K562 (cell line): ENCODE measurements around the gene PRRT2. TPM values are rescaled to one million over a fixed set of nuclear protein-coding genes. Genes with fewer than 3 reads are reported as not detected.
A peak's percentile ranks its signal among the peaks of the same experiment; 100 is the strongest.

Experiments used
- ATF4 ChIP-seq: fragments of 450-650 bp; formaldehyde crosslinking; IDR thresholded peaks from 2 replicates; pipeline ENCODE4 v1.4.0; 2022; ENCODE audit warnings: mild to moderate bottlenecking, moderate library complexity
- CAMTA2 ChIP-seq: fragments of 250-450 bp; sonication (Bioruptor Pico); conservative IDR thresholded peaks from 2 replicates; pipeline ENCODE4 v1.5.1; 2022
- E2F1 ChIP-seq: sonication (generic); formaldehyde crosslinking; IDR thresholded peaks from 2 replicates; pipeline ENCODE4 v1.8.1; 2023; ENCODE audit warnings: mild to moderate bottlenecking, missing genetic modification reagents, moderate library complexity
- E2F6 ChIP-seq, 2 experiments: IDR thresholded peaks; 2 replicates each; pipeline ENCODE4 v1.6.1; 2011; ENCODE audit warnings: borderline replicate concordance in 1 of 2, control low read depth in 1 of 2, low read depth in 1 of 2, low read length in 1 of 2, mild to moderate bottlenecking in 1 of 2, mixed read lengths in 1 of 2, moderate library complexity in 1 of 2; ENCODE audit not compliant: insufficient read depth in 1 of 2, insufficient read length in 1 of 2, poor library complexity in 1 of 2, severe bottlenecking in 1 of 2; ENCODE audit errors: extremely low read depth in 1 of 2
- E2F8 ChIP-seq: fragments of 450-650 bp; IDR thresholded peaks from 2 replicates; pipeline ENCODE4 v1.7.1; 2018; ENCODE audit warnings: mild to moderate bottlenecking, low read depth; ENCODE audit not compliant: partially characterized antibody
- EGR1 ChIP-seq: fragments of 450-650 bp; conservative IDR thresholded peaks from 2 replicates; pipeline ENCODE4 v1.6.1; 2017; ENCODE audit warnings: mild to moderate bottlenecking
- HNRNPLL ChIP-seq: fragments of 200-400 bp; formaldehyde crosslinking; IDR thresholded peaks from 2 replicates; pipeline ENCODE4 v1.6.1; 2017; ENCODE audit warnings: low read length, low read depth, mild to moderate bottlenecking; ENCODE audit not compliant: poor library complexity, severe bottlenecking
- ID3 ChIP-seq, 2 experiments: fragments of 250-450 bp in 1 of 2; fragments of 450-650 bp in 1 of 2; sonication (Bioruptor Pico) in 1 of 2; IDR thresholded peaks; 2 replicates each; pipeline versions ENCODE4 v1.6.1 to v1.8.0; 2016 to 2021; ENCODE audit warnings: mild to moderate bottlenecking in 2 of 2, moderate library complexity in 2 of 2, missing compliant biosample characterization in 1 of 2, missing genetic modification characterization in 1 of 2
- MECOM ChIP-seq: fragments of 250-450 bp; sonication (Bioruptor Pico); IDR thresholded peaks from 2 replicates; pipeline ENCODE4 v1.8.0; 2022; ENCODE audit warnings: inconsistent platforms
- MYC ChIP-seq, 2 experiments: fragments of 250-450 bp in 1 of 2; sonication (Bioruptor Pico) in 1 of 2; IDR thresholded peaks; 2 replicates each; pipeline versions ENCODE4 v1.5.1 to v1.6.1; 2012 to 2021; ENCODE audit warnings: low read depth in 2 of 2, borderline replicate concordance in 1 of 2, improper control_type of control experiment in 1 of 2, low read length in 1 of 2, mild to moderate bottlenecking in 1 of 2, moderate library complexity in 1 of 2
- NR4A1 ChIP-seq, 2 experiments: fragments of 250-450 bp in 1 of 2; fragments of 450-650 bp in 1 of 2; sonication (Bioruptor Pico) in 1 of 2; IDR thresholded peaks; 2 replicates each; pipeline versions ENCODE4 v1.4.0 to v1.6.1; 2016 to 2020; ENCODE audit warnings: mild to moderate bottlenecking in 2 of 2, missing compliant biosample characterization in 1 of 2, missing genetic modification characterization in 1 of 2, moderate library complexity in 1 of 2
- SAFB ChIP-seq: fragments of 200-400 bp; formaldehyde crosslinking; IDR thresholded peaks from 2 replicates; pipeline ENCODE4 v1.6.1; 2017; ENCODE audit warnings: low read depth, low read length, borderline replicate concordance
- SAP30 ChIP-seq: fragments of 200-600 bp; sonication (generic); IDR thresholded peaks from 2 replicates; pipeline ENCODE4 v1.6.1; 2012; ENCODE audit warnings: borderline replicate concordance, low read depth, mild to moderate bottlenecking, moderate library complexity, low read length, control low read depth, inconsistent platforms; ENCODE audit not compliant: insufficient read depth, poor library complexity, severe bottlenecking
- SP1 ChIP-seq: sonication (generic); formaldehyde crosslinking; IDR thresholded peaks from 2 replicates; pipeline ENCODE4 v1.8.1; 2022; ENCODE audit warnings: mild to moderate bottlenecking, missing genetic modification reagents
- TAF7 ChIP-seq: fragments of 450-650 bp; IDR thresholded peaks from 2 replicates; pipeline ENCODE4 v1.6.1; 2016; ENCODE audit warnings: missing genetic modification characterization, missing compliant biosample characterization
- TRIM24 ChIP-seq, 2 experiments: fragments of 450-650 bp; IDR thresholded peaks; 2 replicates each; pipeline ENCODE4 v1.6.1; 2016
- ZNF445 ChIP-seq: fragments of 250-450 bp; sonication (Bioruptor Pico); IDR thresholded peaks from 2 replicates; pipeline ENCODE4 v1.4.0; 2020; ENCODE audit warnings: low read depth, mild to moderate bottlenecking, moderate library complexity
- polyA plus RNA-seq, 8 experiments: library from polyadenylated mRNA; depleted of rRNA in 4 of 8; stranded (reverse) in 5 of 8; unstranded in 3 of 8; fragments of >200 nt; fragmentation: Nextera tagmentation in 2 of 8; fragmentation: Illumina TruSeq in 1 of 8; extraction: Ambion mirVana in 2 of 8; extraction: Trizol in 1 of 8; gene quantifications; 2 replicates each; pipeline versions ENCODE4 v1.2.1 to v1.2.3, GENCODE V29; 2011 to 2014; ENCODE audit warnings: inconsistent platforms in 1 of 8, missing spikeins in 1 of 8
- total RNA-seq, 7 experiments: library from RNA; depleted of rRNA in 6 of 7; stranded (reverse); fragments of >200 nt in 6 of 7; fragmentation: Illumina TruSeq in 2 of 7; extraction: Trizol in 2 of 7; gene quantifications; 2 replicates each; pipeline versions ENCODE4 v1.2.1 to v1.2.3, GENCODE V29; 2011 to 2021; ENCODE audit warnings: low replicate concordance in 1 of 7

Gene PRRT2
- total and polyA plus RNA-seq, 9 of the 15 experiments (the other 6 are each of a cell fraction or from before 2014, with no cell fraction given), result 0.11 to 1.0 (median 0.42) TPM; not detected in 2

- TF ChIP-seq EGR1, result peak; percentile 95
- TF ChIP-seq TAF7 (tag), result peak; percentile 81
- TF ChIP-seq MECOM (CRISPR knock-in tag), result no peak
- no peak; the same call in 1 of the 2 replicates for TF ChIP-seq NR4A1 (CRISPR knock-in tag; IDR thresholded peaks at IDR 0.05)
- peak; percentile 91 for TF ChIP-seq NR4A1 (tag; IDR thresholded peaks at IDR 0.05)
- TF ChIP-seq ATF4, result peak; percentile 43; the same call in 1 of the 2 replicates
- no peak for TF ChIP-seq SAFB
- TF ChIP-seq SP1 (CRISPR knock-in tag), result peak; percentile 95
- peak; percentile 98 for TF ChIP-seq MYC (IDR thresholded peaks at IDR 0.05; ENCODE audit: low read depth, low read length)
- TF ChIP-seq MYC (CRISPR knock-in tag; IDR thresholded peaks at IDR 0.05; ENCODE audit: borderline replicate concordance, low read depth), result peak; percentile 71; the same call in 1 of the 2 replicates
- peak; percentile 72 to 84 for TF ChIP-seq E2F6 (IDR thresholded peaks at IDR 0.05; ENCODE audit: borderline replicate concordance in 1 of 2, extremely low read depth in 1 of 2, insufficient read depth in 1 of 2, insufficient read length in 1 of 2, low read depth in 1 of 2, low read length in 1 of 2, poor library complexity in 1 of 2, severe bottlenecking in 1 of 2)
- TF ChIP-seq ZNF445, result peak; percentile 59; the same call in 1 of the 2 replicates
- TF ChIP-seq CAMTA2 (CRISPR knock-in tag), result 0 out of 2 replicates have a peak, but pooled peaks have one; percentile 78
- peak; percentile 92 for TF ChIP-seq E2F8
- TF ChIP-seq ID3 (CRISPR knock-in tag; IDR thresholded peaks at IDR 0.05), result no peak
- peak; percentile 75; the same call in 1 of the 2 replicates for TF ChIP-seq ID3 (tag; IDR thresholded peaks at IDR 0.05)
- TF ChIP-seq SAP30, result no peak
- TF ChIP-seq TRIM24 (IDR thresholded peaks at IDR 0.05), result peak in 1 of 2 experiments; percentile 79; a peak in 2 of 4 replicates
- TF ChIP-seq HNRNPLL, result peak; percentile 86
- peak; percentile 95; the same call in 1 of the 2 replicates for TF ChIP-seq E2F1 (CRISPR knock-in tag)
Observed at GRCh38 chr16:29805232-29806098, 6.5 kb upstream of the PRRT2 start (continued).
